ENCODE data around the gene C5orf63.

- no peak for TF ChIP-seq ELF4 (IDR thresholded peaks at IDR 0.05)
- TF ChIP-seq FOXA1 (IDR thresholded peaks at IDR 0.05): no peak
These were observed 3.2 kb upstream of the C5orf63 start for GRCh38 chr5:127076315-127077129.

Data from HEK293T (cell line).